ENCODE data around the gene OMG. TPM values are rescaled to one million over a fixed set of nuclear protein-coding genes. Genes with fewer than 3 reads are reported as not detected.
A peak's percentile ranks its signal among the peaks of the same experiment; 100 is the strongest.
"Not testable (repeated sequence)": the region's sequence is repeated elsewhere in the genome, so short reads cannot be mapped to it uniquely, and the experiment has no call there.

The OMG gene
- polyA plus RNA-seq, 3 donors from 2014 or later, result 0.28 to 0.40 TPM; not detected in 1

- Mint-ChIP-seq H3K36me3 (peaks cover 4% of the 10 kb centered on the region in 3 donors), H3K4me3 (peak overlapping the region; percentile 89 to 97 (median 95)), H3K27ac (peak overlapping the region; percentile 61 to 98 (median 92)), H3K4me1 (peaks cover 66 to 85% of the 10 kb centered on the region in 2 donors), H3K9me3 (no peaks in the 10 kb centered on the region), H3K27me3 (ENCODE audit: low read depth in 3 of 3) (peaks cover 3 to 9% (median 6%) of the 10 kb centered on the region in 3 donors)
- DNase-seq, result no peak
These were observed 17.7 kb upstream of the OMG start for GRCh38 chr17:31314782-31315100.

- H3K27ac Mint-ChIP-seq, result peak within 1 kb of the TSS; percentile 91 to 98 (median 93)
- peaks cover 3 to 9% (median 6%) of the 10 kb centered on the region in 3 donors for H3K27me3 Mint-ChIP-seq (ENCODE audit: low read depth in 3 of 3)
- H3K4me1 Mint-ChIP-seq, result peaks cover 69 to 85% of the 10 kb centered on the region in 2 donors
- H3K9me3 Mint-ChIP-seq, result no peaks in the 10 kb centered on the region
- peaks cover 4% of the 10 kb centered on the region in 3 donors for H3K36me3 Mint-ChIP-seq
- peak; percentile 49 to 62 (median 60) for DNase-seq
- peak within 1 kb of the TSS; percentile 89 to 97 (median 95) for H3K4me3 Mint-ChIP-seq
These were observed 17.1 kb upstream of the OMG start, which contains the start of gene EVI2B for GRCh38 chr17:31313982-31314781. Gene EVI2B (minus strand): TSS chr17:31314054. CDS start chr17:31305609, 8,445 bp downstream.

GRCh38 chr17:31312223-31312622, 15.2 kb upstream of the OMG start:
- Mint-ChIP-seq H3K4me1 (peaks cover 73 to 85% of the 10 kb centered on the region in 2 donors), H3K27ac (peak overlapping the region; percentile 91 to 98 (median 96)), H3K4me3 (peak overlapping the region; percentile 89 to 96 (median 89)), H3K27me3 (ENCODE audit: low read depth in 3 of 3) (peaks cover 3 to 11% (median 6%) of the 10 kb centered on the region in 3 donors)
- not testable (repeated sequence) for H3K9me3 Mint-ChIP-seq, H3K36me3 Mint-ChIP-seq
- DNase-seq, result peak in 1 of 3 donors; percentile 27

GRCh38 chr17:31311526-31311925, 14.5 kb upstream of the OMG start:
- Mint-ChIP-seq H3K27me3 (ENCODE audit: low read depth in 3 of 3) (peaks cover 3 to 11% (median 6%) of the 10 kb centered on the region in 3 donors), H3K36me3 (peaks cover 0 to under 1% (median 0%) of the 10 kb centered on the region in 3 donors), H3K9me3 (no peaks in the 10 kb centered on the region), H3K4me1 (peaks cover 73 to 85% of the 10 kb centered on the region in 2 donors), H3K4me3 (peak overlapping the region; percentile 89 to 96 (median 89)), H3K27ac (peak overlapping the region; percentile 91 to 98 (median 96))
- no peak for DNase-seq

GRCh38 chr17:31310886-31311285, 13.8 kb upstream of the OMG start:
- Mint-ChIP-seq H3K27ac (peak overlapping the region; percentile 91 to 98 (median 96)), H3K9me3 (no peaks in the 10 kb centered on the region), H3K36me3 (peaks cover 0 to 7% (median 0%) of the 10 kb centered on the region in 3 donors), H3K27me3 (ENCODE audit: low read depth in 3 of 3) (peaks cover 3 to 11% (median 6%) of the 10 kb centered on the region in 3 donors), H3K4me3 (peak overlapping the region; percentile 89 to 96 (median 89)), H3K4me1 (peaks cover 74 to 85% of the 10 kb centered on the region in 2 donors)
- DNase-seq, result no peak

GRCh38 chr17:31310260-31310659, 13.2 kb upstream of the OMG start:
- Mint-ChIP-seq H3K9me3 (no peaks in the 10 kb centered on the region), H3K36me3 (peaks cover under 1 to 14% (median 5%) of the 10 kb centered on the region in 3 donors), H3K27ac (peak overlapping the region; percentile 91 to 98 (median 96)), H3K4me1 (peaks cover 73 to 85% of the 10 kb centered on the region in 2 donors), H3K27me3 (ENCODE audit: low read depth in 3 of 3) (peaks cover 3 to 11% (median 6%) of the 10 kb centered on the region in 3 donors), H3K4me3 (peak overlapping the region; percentile 89 to 96 (median 89))
- DNase-seq, result peak in 2 of 3 donors; percentile 37 to 43

- Mint-ChIP-seq H3K27ac (peak overlapping the region; percentile 91 to 98 (median 96)), H3K4me3 (peak overlapping the region; percentile 89 to 96 (median 89)), H3K36me3 (peaks cover 6 to 21% (median 12%) of the 10 kb centered on the region in 3 donors), H3K27me3 (ENCODE audit: low read depth in 3 of 3) (peaks cover 3 to 11% (median 6%) of the 10 kb centered on the region in 3 donors), H3K4me1 (peaks cover 71 to 84% of the 10 kb centered on the region in 2 donors), H3K9me3 (no peaks in the 10 kb centered on the region)
- peak; percentile 46 to 50 (median 47) for DNase-seq
These were observed 12.5 kb upstream of the OMG start for GRCh38 chr17:31309556-31309955.

GRCh38 chr17:31308372-31309334, 11.6 kb upstream of the OMG start:
- Mint-ChIP-seq H3K36me3 (peaks cover 15 to 29% (median 18%) of the 10 kb centered on the region in 3 donors), H3K9me3 (no peaks in the 10 kb centered on the region), H3K4me3 (peak overlapping the region; percentile 89 to 96 (median 89)), H3K27ac (peak overlapping the region; percentile 91 to 98 (median 96)), H3K27me3 (ENCODE audit: low read depth in 3 of 3) (peaks cover 3 to 11% (median 4%) of the 10 kb centered on the region in 3 donors), H3K4me1 (peaks cover 72 to 81% of the 10 kb centered on the region in 2 donors)
- no peak for DNase-seq

GRCh38 chr17:31307640-31308039, 10.6 kb upstream of the OMG start:
- Mint-ChIP-seq H3K27ac (peak overlapping the region; percentile 91 to 98 (median 96)), H3K36me3 (peaks cover 18 to 39% (median 22%) of the 10 kb centered on the region in 3 donors), H3K4me3 (peak overlapping the region; percentile 89 to 96 (median 89)), H3K27me3 (ENCODE audit: low read depth in 3 of 3) (peaks cover 0 to 7% (median 3%) of the 10 kb centered on the region in 3 donors), H3K4me1 (peaks cover 72 to 81% of the 10 kb centered on the region in 2 donors), H3K9me3 (no peaks in the 10 kb centered on the region)
- no peak for DNase-seq

GRCh38 chr17:31299624-31300023, 2.6 kb upstream of the OMG start:
- H3K27me3 Mint-ChIP-seq (ENCODE audit: low read depth in 3 of 3), result peaks cover 0 to 2% (median 1%) of the 10 kb centered on the region in 3 donors
- peaks cover 7 to 27% (median 18%) of the 10 kb centered on the region in 3 donors for H3K36me3 Mint-ChIP-seq
- peak overlapping the region in 1 of 6 donors; percentile 34 for H3K27ac Mint-ChIP-seq
- H3K4me1 Mint-ChIP-seq, result peaks cover 9 to 20% of the 10 kb centered on the region in 2 donors
- H3K9me3 Mint-ChIP-seq, result no peaks in the 10 kb centered on the region
- H3K4me3 Mint-ChIP-seq, result no peak overlapping the region
- no peak for DNase-seq

- no peak overlapping the region for H3K27ac Mint-ChIP-seq
- peaks cover 0 to 2% (median 0%) of the 10 kb centered on the region in 3 donors for H3K27me3 Mint-ChIP-seq (ENCODE audit: low read depth in 3 of 3)
- peaks cover 0 to 6% (median 0%) of the 10 kb centered on the region in 3 donors for H3K36me3 Mint-ChIP-seq
- H3K4me3 Mint-ChIP-seq, result no peak overlapping the region
- no peak for DNase-seq
- H3K9me3 Mint-ChIP-seq, result no peaks in the 10 kb centered on the region
- H3K4me1 Mint-ChIP-seq, result peaks cover 0 to 10% of the 10 kb centered on the region in 2 donors
These were observed 897 bp downstream of the OMG start for GRCh38 chr17:31296142-31296541.

GRCh38 chr17:31295489-31295871, 1.6 kb downstream of the OMG start:
- Mint-ChIP-seq H3K9me3 (no peaks in the 10 kb centered on the region), H3K4me1 (peaks cover under 1 to 9% of the 10 kb centered on the region in 2 donors), H3K36me3 (peaks cover 0 to 6% (median 0%) of the 10 kb centered on the region in 3 donors), H3K27ac (no peak overlapping the region), H3K4me3 (no peak overlapping the region), H3K27me3 (ENCODE audit: low read depth in 3 of 3) (peaks cover 0 to 2% (median 0%) of the 10 kb centered on the region in 3 donors)
- no peak for DNase-seq

Measured in immature natural killer cell (primary cell).